Heart right ventricle (tissue), 16 donors: Measurements from ENCODE around the gene SPTBN2. TPM values are rescaled to one million over a fixed set of nuclear protein-coding genes. Genes with fewer than 3 reads are reported as not detected.

Experiments used
- ATAC-seq, 8 donors: fragments of 200-7000 bp; cut with Tn5 transposase; one replicate each; pipeline ENCODE4 v1.9.1; 2020; ENCODE audit warnings: mild to moderate bottlenecking in 8 of 8, moderate library complexity in 8 of 8, moderate number of reproducible peaks in 1 of 8
- DNase-seq, 2 donors: peaks; one replicate each; pipeline ENCODE4 v3.0.0-alpha.2; 2020
- H3K27ac ChIP-seq, 10 donors: fragments of 200-600 bp; sonication (generic) in 2 of 10; one replicate each; pipeline versions ENCODE4 v1.5.0 to v1.8.0; 2020 to 2022; ENCODE audit warnings: mild to moderate bottlenecking in 3 of 10
- H3K27me3 ChIP-seq, 7 donors: fragments of 200-600 bp; one replicate each; pipeline ENCODE4 v1.8.0; 2021 to 2022; ENCODE audit warnings: mild to moderate bottlenecking in 2 of 7
- H3K36me3 ChIP-seq, 9 donors: fragments of 200-600 bp; sonication (generic) in 1 of 9; one replicate each; pipeline versions ENCODE4 v1.5.0 to v1.8.0; 2020 to 2022; ENCODE audit warnings: mild to moderate bottlenecking in 2 of 9
- H3K4me1 ChIP-seq, 9 donors: fragments of 200-600 bp; sonication (generic) in 1 of 9; one replicate each; pipeline versions ENCODE4 v1.5.0 to v1.8.0; 2020 to 2022; ENCODE audit warnings: mild to moderate bottlenecking in 4 of 9
- H3K4me3 ChIP-seq, 10 donors: fragments of 200-600 bp; sonication (generic) in 2 of 10; one replicate each; pipeline versions ENCODE4 v1.5.0 to v1.8.0; 2020 to 2022; ENCODE audit warnings: mild to moderate bottlenecking in 7 of 10, moderate library complexity in 2 of 10
- H3K9me3 ChIP-seq, 11 donors: fragments of 200-600 bp in 10 of 11; sonication (generic) in 2 of 11; one replicate each; pipeline versions ENCODE4 v1.5.0 to v1.8.0; 2013 to 2022; ENCODE audit warnings: mild to moderate bottlenecking in 2 of 11, control low read depth in 1 of 11, moderate library complexity in 1 of 11
- CTCF ChIP-seq, 9 donors: fragments of 200-600 bp; sonication (generic) in 2 of 9; IDR thresholded peaks; one replicate each; pipeline versions ENCODE4 v1.5.0 to v1.8.0; 2021 to 2022; ENCODE audit warnings: antibody characterized with exemption in 9 of 9, mild to moderate bottlenecking in 5 of 9, moderate library complexity in 1 of 9
- WGBS, 2 donors: extraction: QIAGEN DNeasy Blood & Tissue Kit; methylation state at CpG; one replicate each; pipeline ENCODE4 v1.1.7; 2013; ENCODE audit warnings: inconsistent platforms in 1 of 2; 5-methylcytosine and 5-hydroxymethylcytosine counted together
- intact Hi-C, 10 donors: fragments of 100-400 bp; cut with DNase I; formaldehyde crosslinking; loops; one replicate each; pipeline versions ENCODE4 v1.11.1 to v1.14.2; 2022
- polyA plus RNA-seq, 2 donors: library from polyadenylated mRNA; stranded (reverse); fragments of 200-250 nt; gene quantifications; one replicate each; pipeline ENCODE4 v1.2.3, GENCODE V29; 2013
- total RNA-seq, 10 donors: library from RNA; stranded (reverse); fragmentation: NEBNext Ultra II Directional in 3 of 10; extraction: Animal tissue kit (Norgen Biotek cat#: 25700) in 3 of 10; gene quantifications; one replicate each; pipeline versions ENCODE4 v1.2.1 to v1.2.4, GENCODE V29; 2021 to 2023
- donor health status: Arrhythmogenic right ventricular cardiomyopathy.
- donor health status: ischemic (EF 13 %, LVEDD 7.1; RV severe dilation, severe dysfunction).
- donor health status: healthy with polysubstance abuse.
- donor health status: DM: no; HTN: yes; CAD: no.
- donor health status: DM: no; HTN: no; CAD: no.
- donor health status: ischemic (EF 25% LVEDD 6.9; RV normal size, moderate dysfunction).
- donor health status: ischemic (EF 25% LVEDD 5.7; RV mildly dilated, moderate dysfunction).
- donor health status: healthy.
- donor health status: DM: yes; HTN: yes; CAD: no.
- donor health status: Ischemic cardiomyopathy.
- donor health status: ischemic (EF 35%, LVEDD 5.7; RV mildly dilated, moderate dysfunction).
- donor health status: nonischemic (EF 11% LVEDD 7.7; RV severe dilation, severe dysfunction).
- donor health status: DM: yes; HTN: yes; CAD: no.
- donor health status: PGD.
- donor health status: ischemic (EF 29% LVEDD 5.4; RV normal size, mild dysfunction).
- donor health status: nonischemic (EF 23%, LVEDD 6.1; RV moderate dilation, normal function).

Gene SPTBN2
- total and polyA plus RNA-seq, 12 donors: 0.23 to 2.3 (median 1.0) TPM

- no peak for TF ChIP-seq CTCF (IDR thresholded peaks at IDR 0.05)
- no peak overlapping the region for H3K27ac ChIP-seq
- H3K36me3 ChIP-seq: peaks cover 0 to 6% (median 0%) of the 10 kb centered on the region in 9 donors
- no peaks in the 10 kb centered on the region for H3K27me3 ChIP-seq
- H3K9me3 ChIP-seq: no peaks in the 10 kb centered on the region
- peaks cover 7 to 59% (median 38%) of the 10 kb centered on the region in 9 donors for H3K4me1 ChIP-seq
- no peak for ATAC-seq
- DNase-seq: no peak
- H3K4me3 ChIP-seq: peak overlapping the region in 9 of 10 donors; percentile 3 to 94 (median 74)
- intact Hi-C loops: loop anchor here in 7 of 10 donors (5.0 kb wide), 8 partner anchors 34 to 269 kb away; partner anchors contain the start of genes RBM4 (in 2 of the 7), CCDC87 (in 1 of the 7), CCS (in 1 of the 7) and RBM14 (in 1 of the 7)
- 68 to 74% methylated on average over 16 of the region's 16 CpGs for WGBS, 2 donors
Observed at GRCh38 chr11:66676282-66676919, 52.6 kb downstream of the SPTBN2 start.

- H3K9me3 ChIP-seq: no peaks in the 10 kb centered on the region
- intact Hi-C loops: loop anchor here in 7 of 10 donors (5.0 kb wide), 8 partner anchors 33 to 268 kb away; partner anchors contain the start of genes RBM4 (in 2 of the 7), CCDC87 (in 1 of the 7), CCS (in 1 of the 7) and RBM14 (in 1 of the 7)
- WGBS, 2 donors: 67 to 78% methylated on average over 2 of the region's 2 CpGs
- H3K27me3 ChIP-seq: no peaks in the 10 kb centered on the region
- H3K36me3 ChIP-seq: peaks cover 0 to 6% (median 0%) of the 10 kb centered on the region in 9 donors
- ATAC-seq (no peak), DNase-seq (no peak)
- no peak overlapping the region for H3K27ac ChIP-seq
- H3K4me3 ChIP-seq: peak overlapping the region in 1 of 10 donors; percentile 94
- H3K4me1 ChIP-seq: peaks cover 7 to 61% (median 38%) of the 10 kb centered on the region in 9 donors
- no peak for TF ChIP-seq CTCF (IDR thresholded peaks at IDR 0.05)
Observed at GRCh38 chr11:66674964-66675602, 53.9 kb downstream of the SPTBN2 start.

GRCh38 chr11:66670816-66671215 is 58.2 kb downstream of the SPTBN2 start:
- DNase-seq (no peak), ATAC-seq (peak in 2 of 8 donors; percentile 43 to 44)
- H3K9me3 ChIP-seq: no peaks in the 10 kb centered on the region
- H3K27ac ChIP-seq: no peak overlapping the region
- WGBS, 2 donors: 57 to 63% methylated on average over 5 of the region's 5 CpGs
- intact Hi-C loops: no loop called here
- no peak for TF ChIP-seq CTCF (IDR thresholded peaks at IDR 0.05)
- peaks cover 0 to 39% (median 24%) of the 10 kb centered on the region in 9 donors for H3K36me3 ChIP-seq
- H3K4me1 ChIP-seq: peaks cover 0 to 52% (median 23%) of the 10 kb centered on the region in 9 donors
- H3K4me3 ChIP-seq: no peak overlapping the region
- H3K27me3 ChIP-seq: no peaks in the 10 kb centered on the region

- no peak for TF ChIP-seq CTCF (IDR thresholded peaks at IDR 0.05)
- H3K36me3 ChIP-seq: peaks cover 0 to 90% (median 24%) of the 10 kb centered on the region in 9 donors
Observed at GRCh38 chr11:66665369-66665768, 63.6 kb downstream of the SPTBN2 start.

More at GRCh38 chr11:66665369-66665768, 63.6 kb downstream of the SPTBN2 start:
- H3K27ac ChIP-seq: no peak overlapping the region
- WGBS, 2 donors: 87 to 88% methylated on average over 11 of the region's 11 CpGs
- DNase-seq (no peak), ATAC-seq (no peak)
- H3K4me3 ChIP-seq: no peak overlapping the region
- no peaks in the 10 kb centered on the region for H3K27me3 ChIP-seq
- intact Hi-C loops: no loop called here
- H3K9me3 ChIP-seq: no peaks in the 10 kb centered on the region
- peaks cover 0 to 13% (median 0%) of the 10 kb centered on the region in 9 donors for H3K4me1 ChIP-seq
